Vagina (tissue), 2 donors: Measurements from ENCODE around the gene SLC39A11.

Experiments used
- CTCF ChIP-seq, 3 experiments: fragments of 450-650 bp in 2 of 3; fragments of 200-600 bp in 1 of 3; sonication (generic) in 1 of 3; IDR thresholded peaks; one replicate each; pipeline ENCODE4 v1.5.1; 2017 to 2019; ENCODE audit warnings: antibody characterized with exemption in 3 of 3, mild to moderate bottlenecking in 2 of 3, moderate library complexity in 2 of 3
- POLR2AphosphoS5 ChIP-seq, 2 donors: sonication (generic); formaldehyde crosslinking; IDR thresholded peaks; one replicate each; pipeline ENCODE4 v1.9.0; 2017; ENCODE audit warnings: antibody characterized with exemption in 2 of 2, mild to moderate bottlenecking in 2 of 2, low read depth in 1 of 2; ENCODE audit not compliant: insufficient read depth in 1 of 2

GRCh38 chr17:72775237-72775636, 317.3 kb downstream of the SLC39A11 start:
- TF ChIP-seq CTCF (IDR thresholded peaks at IDR 0.05) (no peak), POLR2AphosphoS5 (IDR thresholded peaks at IDR 0.05; ENCODE audit: insufficient read depth in 1 of 2, low read depth in 1 of 2) (no peak)
